DOHH2 (cell line): ENCODE data around the gene SPTBN2.

Experiments used
- H3F3A ChIP-seq: fragments of 200-600 bp; sonication (generic), shearing (Covaris generic); 2 replicates; pipeline ENCODE4 v1.6.0; 2016; ENCODE audit warnings: antibody characterized with exemption, mild to moderate bottlenecking; ENCODE audit not compliant: control insufficient read depth, insufficient read depth
- H3K27ac ChIP-seq: fragments of 200-600 bp; sonication (generic); 2 replicates; pipeline ENCODE4 v1.5.1; 2014; ENCODE audit warnings: low read depth, mild to moderate bottlenecking, low read length, moderate library complexity
- H3K27me3 ChIP-seq: fragments of 200-600 bp; sonication (generic); 2 replicates; pipeline ENCODE4 v1.6.1; 2014; ENCODE audit warnings: mild to moderate bottlenecking, low read length, mixed read lengths; ENCODE audit not compliant: control insufficient read depth
- H3K36me3 ChIP-seq: fragments of 200-600 bp; sonication (generic); 2 replicates; pipeline ENCODE4 v1.6.1; 2014; ENCODE audit warnings: mild to moderate bottlenecking, low read length, moderate library complexity, mixed read lengths; ENCODE audit not compliant: control insufficient read depth
- H3K4me1 ChIP-seq: fragments of 200-600 bp; sonication (generic); 2 replicates; pipeline ENCODE4 v1.6.1; 2014; ENCODE audit warnings: mild to moderate bottlenecking, low read length, mixed read lengths; ENCODE audit not compliant: control insufficient read depth
- H3K4me2 ChIP-seq: fragments of 200-600 bp; sonication (generic); 2 replicates; pipeline ENCODE4 v1.6.0; 2014; ENCODE audit warnings: mild to moderate bottlenecking, low read length, moderate library complexity
- H3K4me3 ChIP-seq: fragments of 200-600 bp; sonication (generic); 2 replicates; pipeline ENCODE4 v1.5.1; 2014; ENCODE audit warnings: mild to moderate bottlenecking, low read length, mixed read lengths
- H3K79me2 ChIP-seq: fragments of 200-600 bp; sonication (generic); 2 replicates; pipeline ENCODE4 v1.6.1; 2014; ENCODE audit warnings: mild to moderate bottlenecking, low read length, mixed read lengths; ENCODE audit not compliant: control insufficient read depth
- H3K9me2 ChIP-seq: fragments of 200-600 bp; sonication (generic); replicated peaks from 2 replicates; pipeline ENCODE4 v1.6.1; 2014; ENCODE audit warnings: mild to moderate bottlenecking, low read length, mixed read lengths; ENCODE audit not compliant: control insufficient read depth
- H3K9me3 ChIP-seq: fragments of 200-600 bp; sonication (generic); 2 replicates; pipeline ENCODE4 v1.6.1; 2014; ENCODE audit warnings: antibody characterized with exemption, low read length, mixed read lengths; ENCODE audit not compliant: control insufficient read depth, insufficient read depth
- H4K20me1 ChIP-seq: fragments of 200-600 bp; sonication (generic); 2 replicates; pipeline ENCODE4 v1.6.0; 2014; ENCODE audit warnings: low read depth, mild to moderate bottlenecking, antibody characterized with exemption, low read length, moderate library complexity; ENCODE audit not compliant: control insufficient read depth, insufficient read depth
- CTCF ChIP-seq: fragments of 200-600 bp; sonication (generic); IDR thresholded peaks from one replicate; pipeline ENCODE4 v1.5.1; 2014; ENCODE audit warnings: antibody characterized with exemption, mild to moderate bottlenecking, low read depth, low read length; ENCODE audit not compliant: poor library complexity, severe bottlenecking
- EZH2phosphoT487 ChIP-seq: fragments of 200-600 bp; sonication (generic); IDR thresholded peaks from 2 replicates; pipeline ENCODE4 v1.6.1; 2017; ENCODE audit warnings: borderline replicate concordance, mild to moderate bottlenecking, antibody characterized with exemption, low read length, moderate library complexity, mixed read lengths

Gene SPTBN2

GRCh38 chr11:66691311-66691980, 37.6 kb downstream of the SPTBN2 start:
- Histone ChIP-seq H3K79me2 (no peaks in the 10 kb centered on the region), H3F3A (no peaks in the 10 kb centered on the region), H3K4me3 (no peak overlapping the region), H3K9me3 (no peaks in the 10 kb centered on the region), H3K36me3 (peaks cover 75% of the 10 kb centered on the region), H3K4me1 (peaks cover 4% of the 10 kb centered on the region; the same call in 1 of the 2 replicates), H3K4me2 (no peak overlapping the region), H3K27me3 (no peaks in the 10 kb centered on the region), H4K20me1 (no peaks in the 10 kb centered on the region), H3K27ac (no peak overlapping the region), H3K9me2 (no peaks in the 10 kb centered on the region)
- no peak for TF ChIP-seq EZH2phosphoT487
- no peak for TF ChIP-seq CTCF

- peaks cover 67% of the 10 kb centered on the region for H3K36me3 ChIP-seq
- H3F3A ChIP-seq, result no peaks in the 10 kb centered on the region
These were observed 39.1 kb downstream of the SPTBN2 start for GRCh38 chr11:66689661-66690590.

More at GRCh38 chr11:66689661-66690590, 39.1 kb downstream of the SPTBN2 start:
- TF ChIP-seq EZH2phosphoT487, result no peak
- TF ChIP-seq CTCF, result no peak
- H3K9me3 ChIP-seq, result no peaks in the 10 kb centered on the region
- no peak overlapping the region for H3K4me3 ChIP-seq
- H4K20me1 ChIP-seq, result no peaks in the 10 kb centered on the region
- H3K4me1 ChIP-seq, result peaks cover 2% of the 10 kb centered on the region; the same call in 1 of the 2 replicates
- no peaks in the 10 kb centered on the region for H3K9me2 ChIP-seq
- H3K27me3 ChIP-seq, result no peaks in the 10 kb centered on the region
- no peak overlapping the region for H3K27ac ChIP-seq
- no peaks in the 10 kb centered on the region for H3K79me2 ChIP-seq
- no peak overlapping the region for H3K4me2 ChIP-seq
